Superior temporal gyrus (tissue), 1 donor: ENCODE data around the gene TRIM43.
"Not testable (repeated sequence)": the region's sequence is repeated elsewhere in the genome, so short reads cannot be mapped to it uniquely, and the experiment has no call there.

Experiments
- DNase-seq: peaks from one replicate; pipeline ENCODE4 v3.0.0-alpha.2; 2016; ENCODE audit errors: extremely low spot score

TRIM43 gene

DNA sequence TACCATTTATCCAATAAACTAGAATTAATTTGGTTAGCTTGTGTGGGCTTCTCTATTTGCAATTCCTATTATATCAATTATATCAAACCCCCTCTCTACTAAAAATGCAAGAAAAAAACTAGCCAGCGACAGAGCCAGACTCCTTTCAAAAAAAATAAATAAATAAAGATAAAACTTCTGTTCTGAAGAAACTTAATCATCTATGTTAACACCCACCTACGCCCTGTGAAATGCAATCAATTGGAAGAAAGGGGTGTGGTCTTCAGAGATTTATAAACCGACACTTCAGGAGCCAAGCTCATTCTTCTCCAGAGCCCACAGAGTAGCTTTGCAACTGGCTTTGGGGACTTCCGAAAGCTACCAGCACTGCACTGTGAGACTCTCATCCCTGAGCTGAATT, at the start of gene TRIM43:
TSS of gene TRIM43 (plus strand) at position 301 of the 400 bp plus-strand sequence. CDS start 2,023 bp downstream, outside the sequence.
- not testable (repeated sequence) for DNase-seq

DNA sequence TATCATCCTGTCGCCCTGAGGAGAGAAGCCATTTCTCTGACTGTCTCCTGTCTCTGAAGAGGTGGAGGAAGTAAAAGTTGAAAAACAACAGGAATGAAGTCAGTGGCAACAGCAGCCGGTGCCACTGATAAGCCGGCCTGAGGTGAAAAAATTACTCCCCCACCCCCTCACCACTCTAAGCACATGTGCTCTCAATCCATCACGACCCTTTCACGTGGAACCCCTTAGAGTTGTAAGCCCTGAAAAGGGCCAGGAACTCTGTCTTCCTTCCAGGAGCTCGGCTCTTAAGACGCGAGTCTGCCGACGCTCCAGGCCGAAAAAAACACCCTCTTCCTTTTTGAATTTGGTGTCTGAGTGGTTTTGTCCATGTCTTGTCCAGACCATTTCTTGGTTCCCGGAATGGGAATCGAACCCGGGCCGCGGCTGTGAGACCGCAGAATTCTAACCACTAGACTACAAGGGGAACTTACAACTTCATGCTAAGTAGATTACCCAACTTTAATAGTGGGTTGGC, 40.7 kb upstream of the TRIM43 start:
- no peak for DNase-seq

DNA sequence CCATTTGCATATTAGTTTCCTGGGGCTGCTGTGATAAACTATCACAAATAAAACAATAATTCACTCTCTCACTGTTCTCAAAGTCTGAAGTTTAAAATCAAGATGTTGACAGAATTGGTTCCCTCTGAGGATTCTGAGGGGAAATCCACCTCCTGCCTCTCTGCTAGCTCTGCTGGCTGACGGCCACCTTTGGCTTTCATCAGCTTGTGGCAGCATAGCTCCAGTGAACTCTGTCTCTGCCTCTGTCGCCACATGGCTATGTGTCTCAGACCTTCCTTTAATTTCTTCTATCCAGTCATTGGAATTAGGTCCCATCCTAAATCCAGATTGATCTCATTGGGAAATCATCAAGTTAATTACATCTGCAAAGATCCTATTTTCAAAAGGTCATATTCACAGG, 38.9 kb upstream of the TRIM43 start:
- DNase-seq: peak; percentile 62

DNA sequence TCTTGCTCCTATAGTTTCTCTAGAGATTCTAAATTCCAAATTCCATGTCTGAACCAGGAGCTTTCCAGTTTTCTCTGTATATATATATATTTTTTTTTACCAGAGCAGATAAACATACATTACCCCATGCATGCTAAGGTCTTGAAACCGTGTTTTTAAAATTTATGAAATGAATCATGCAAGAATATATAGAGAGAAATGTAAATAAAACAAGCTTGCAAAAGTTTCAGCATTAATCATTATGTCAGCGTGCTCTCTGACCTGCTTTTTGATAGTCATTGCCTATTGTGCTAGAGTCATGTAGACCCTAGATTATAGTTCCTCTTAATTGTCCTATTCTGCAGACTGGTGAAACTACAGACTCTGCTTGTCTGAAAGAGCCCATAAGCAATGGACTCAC, 22.6 kb upstream of the TRIM43 start:
- DNase-seq: no peak

DNA sequence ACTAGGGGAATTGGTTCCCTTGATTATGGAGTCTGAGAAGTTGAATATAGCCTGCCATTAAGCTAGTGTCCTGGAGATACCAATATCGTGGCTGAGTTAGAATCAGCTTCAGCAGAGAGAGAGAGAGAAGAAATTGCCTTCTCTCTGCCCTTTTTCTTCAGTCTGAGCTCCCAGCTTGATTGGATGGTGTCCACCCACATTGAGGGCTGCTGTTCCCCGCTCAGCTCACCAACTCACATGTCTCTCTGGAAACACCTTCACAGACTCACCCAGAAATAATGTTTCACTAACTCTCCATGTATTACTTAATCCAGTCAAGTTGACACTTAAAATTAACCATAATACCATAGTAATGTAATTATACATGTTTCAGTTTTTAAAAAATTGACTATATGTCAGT, 17.9 kb upstream of the TRIM43 start:
- no peak for DNase-seq

DNA sequence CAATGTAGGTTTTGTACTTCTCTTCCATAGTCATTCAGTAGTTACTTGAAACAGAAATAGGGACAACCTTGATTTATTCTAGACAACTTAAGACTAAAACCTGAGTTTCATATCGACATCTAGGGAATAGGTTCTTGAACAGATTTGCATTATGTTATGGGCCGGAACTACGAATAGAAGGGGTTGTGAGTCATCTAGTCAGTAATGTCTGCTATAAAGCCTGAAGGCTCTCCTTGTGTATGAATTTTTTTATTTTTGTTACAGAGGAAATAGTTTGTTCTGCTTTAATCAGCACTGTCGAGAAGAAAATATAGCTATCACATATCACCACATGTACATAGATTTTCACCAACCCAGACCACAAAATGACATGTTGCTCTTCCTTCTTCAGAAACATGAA, 17.3 kb upstream of the TRIM43 start:
- no peak for DNase-seq

DNA sequence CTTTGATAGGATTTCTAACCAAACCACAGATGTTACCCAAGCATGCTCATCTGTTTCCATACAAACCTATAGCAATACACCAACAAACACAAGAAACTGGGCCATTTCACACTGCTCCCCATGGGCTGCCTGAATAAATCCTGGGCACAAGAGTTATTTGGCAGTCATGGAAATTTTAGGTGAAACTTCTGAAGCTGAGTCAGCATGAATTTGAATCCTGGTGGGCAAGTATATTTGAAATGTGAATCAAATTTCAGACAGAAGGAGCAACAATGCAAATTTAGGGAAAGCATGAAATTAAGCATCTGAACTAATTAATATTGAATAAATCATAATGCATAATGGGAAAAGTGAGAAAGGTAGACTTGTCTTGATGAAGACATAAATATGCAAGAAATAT, 15.9 kb upstream of the TRIM43 start:
- DNase-seq: no peak

DNA sequence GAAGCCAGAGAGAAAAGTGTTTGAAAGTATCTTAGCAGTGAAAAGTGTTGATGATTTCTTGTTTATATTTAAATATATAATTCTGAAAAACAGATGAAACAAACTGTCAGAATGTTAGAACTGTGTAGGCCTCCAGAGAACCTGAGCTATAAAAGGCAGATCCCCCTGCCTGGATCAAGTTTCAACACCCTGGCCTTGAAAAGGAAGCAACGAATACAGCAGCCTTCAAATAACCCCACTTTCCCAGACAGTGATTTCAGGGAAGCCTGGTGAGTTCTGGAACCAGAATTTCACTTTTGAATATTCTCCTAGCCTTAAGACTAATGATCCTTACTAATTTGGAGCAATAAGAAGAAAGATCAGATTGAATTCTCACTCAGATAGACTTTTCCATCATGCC, 13.3 kb upstream of the TRIM43 start:
- no peak for DNase-seq

DNA sequence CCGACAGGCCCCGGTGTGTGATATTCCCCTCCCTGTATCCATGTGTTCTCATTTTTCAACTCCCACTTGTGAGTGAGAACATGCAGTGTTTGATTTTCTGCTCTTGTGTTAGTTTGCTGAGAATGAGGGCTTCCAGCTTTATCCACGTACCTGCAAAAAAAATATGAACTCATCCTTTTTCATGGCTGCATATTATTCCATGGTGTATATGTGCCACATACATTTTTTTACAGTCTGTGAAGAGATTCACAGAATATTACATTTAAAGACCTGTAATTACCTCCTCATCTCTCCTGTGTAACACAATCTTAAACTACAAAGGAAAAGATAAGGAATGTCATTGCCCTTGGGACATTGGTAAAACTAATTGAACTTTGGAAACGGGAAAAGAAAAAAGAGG, 8.3 kb upstream of the TRIM43 start:
- not testable (repeated sequence) for DNase-seq

DNA sequence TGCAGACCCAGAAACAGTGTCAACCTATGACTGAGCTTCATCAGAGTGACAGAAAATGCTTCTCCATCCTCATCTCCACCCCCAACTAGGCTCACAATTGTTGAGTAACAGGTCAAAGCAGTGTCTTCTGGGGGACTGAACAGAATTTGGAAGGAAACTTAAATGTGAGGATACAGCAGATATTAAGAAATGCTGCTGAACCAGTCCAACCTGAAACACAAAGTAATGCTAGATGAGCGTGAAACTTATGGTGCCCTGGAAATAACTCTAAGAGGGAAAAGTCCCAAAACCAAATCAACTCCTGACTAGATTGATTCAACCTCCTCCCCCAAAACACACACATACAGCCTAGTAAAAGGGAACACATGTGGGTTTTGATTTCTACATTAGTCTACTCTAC, 7.5 kb upstream of the TRIM43 start:
- not testable (repeated sequence) for DNase-seq

DNA sequence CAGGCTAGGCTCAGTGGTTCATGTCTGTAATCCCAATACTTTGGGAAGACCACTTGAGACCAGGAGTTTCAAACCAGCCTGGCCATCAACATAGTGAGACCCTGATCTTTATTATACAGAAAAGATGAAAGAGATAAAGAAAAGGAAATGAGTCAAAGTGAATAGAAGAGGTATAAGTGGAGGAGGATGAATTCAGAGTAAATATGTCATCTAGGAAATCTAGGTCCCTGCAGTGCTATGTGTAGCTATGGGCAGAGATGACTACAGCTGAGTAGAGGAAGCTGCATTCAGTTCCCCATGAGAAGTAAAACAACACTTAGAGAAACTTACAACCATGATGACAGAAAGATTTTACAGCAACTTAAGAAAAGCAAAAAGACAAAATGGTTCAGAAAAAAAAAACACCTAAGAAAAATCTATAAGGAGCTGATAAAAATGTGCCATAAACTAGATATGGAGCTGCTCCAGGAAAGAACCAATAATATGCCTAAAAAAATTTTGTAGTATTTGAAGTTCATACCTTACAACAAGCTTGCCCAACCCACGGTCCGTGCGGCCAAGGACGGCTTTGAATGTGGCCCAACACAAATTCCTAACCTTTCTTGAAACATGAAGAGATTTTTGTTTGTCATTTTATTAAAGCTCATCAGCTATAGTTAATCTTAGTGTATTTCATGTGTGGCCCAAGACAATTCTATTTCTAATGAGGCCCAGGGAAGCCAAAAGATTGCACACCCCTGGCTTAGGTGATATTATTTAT, 1.8 kb upstream of the TRIM43 start:
- not testable (repeated sequence) for DNase-seq

DNA sequence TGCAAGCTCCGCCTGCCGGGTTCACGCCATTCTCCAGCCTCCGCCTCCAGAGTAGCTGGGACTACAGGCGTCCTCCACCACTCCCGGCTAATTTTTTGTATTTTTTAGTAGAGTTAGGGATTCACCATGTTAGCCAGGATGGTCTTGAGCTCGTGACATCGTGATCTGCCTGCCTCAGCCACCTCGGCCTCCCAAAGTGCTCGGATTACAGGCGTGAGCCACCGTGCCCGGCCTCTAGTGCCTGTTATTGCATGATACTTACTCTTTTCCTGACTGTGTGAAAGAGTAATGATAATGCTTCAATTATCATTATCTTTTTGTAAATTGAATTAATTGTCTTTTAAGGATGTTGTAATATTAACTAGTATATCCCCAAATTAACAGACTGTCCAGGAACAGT, 1.2 kb downstream of the TRIM43 start:
- DNase-seq: not testable (repeated sequence)

DNA sequence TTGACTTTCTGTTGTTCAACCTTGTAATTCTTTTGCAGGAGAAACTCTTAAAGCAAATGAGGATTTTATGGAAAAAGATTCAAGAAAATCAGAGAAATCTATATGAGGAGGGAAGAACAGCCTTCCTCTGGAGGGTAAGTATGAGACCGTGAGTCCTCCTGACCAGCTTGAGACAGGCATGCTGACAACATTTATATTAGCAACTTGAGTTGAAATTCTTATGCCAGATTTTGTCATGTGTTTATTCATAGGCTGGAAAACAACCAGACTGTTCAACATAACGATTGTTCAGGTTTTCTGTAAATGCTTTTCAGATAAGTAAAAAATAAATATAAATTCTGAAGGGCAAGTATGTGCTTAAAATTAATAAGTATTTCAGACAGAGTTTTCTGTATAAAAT, 3.2 kb downstream of the TRIM43 start:
- DNase-seq: not testable (repeated sequence)

DNA sequence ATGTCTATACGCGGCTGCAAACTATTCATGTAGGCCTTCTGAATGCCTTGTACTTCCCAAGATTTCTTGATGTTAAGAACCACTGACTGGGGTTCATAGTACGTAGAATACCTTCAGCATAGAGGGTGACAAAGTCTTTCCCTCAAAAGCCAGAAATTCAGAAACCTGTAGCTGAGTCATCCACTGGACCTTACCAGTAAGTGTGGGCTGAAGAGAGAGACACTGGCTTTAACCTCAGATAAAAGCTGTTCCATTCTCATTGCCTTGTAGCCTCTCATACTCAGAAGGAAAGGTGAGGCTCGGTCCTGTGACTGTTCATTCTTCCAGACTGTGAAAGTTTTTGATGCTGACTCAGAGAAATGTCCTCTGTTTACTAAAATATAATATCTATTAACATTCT, 9.5 kb downstream of the TRIM43 start:
- not testable (repeated sequence) for DNase-seq

DNA sequence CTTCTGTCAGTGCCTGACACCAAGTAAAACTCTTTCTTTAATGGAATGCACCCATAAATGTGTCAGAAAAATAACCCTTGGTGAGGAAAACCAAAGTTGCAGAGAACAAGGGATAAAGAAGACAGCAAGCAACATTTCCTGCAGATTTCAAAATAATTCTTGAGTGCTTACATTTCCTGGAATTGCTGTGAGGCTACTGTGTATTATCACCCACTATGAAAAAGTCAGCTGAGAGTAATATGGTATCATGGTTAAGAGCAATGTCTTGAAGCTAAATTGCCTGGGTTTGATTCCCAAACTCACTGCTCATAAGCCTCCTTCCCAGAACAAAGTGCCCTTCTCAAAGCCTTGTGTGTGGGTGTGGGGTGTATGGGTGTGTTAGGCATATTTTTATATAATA, 10.3 kb downstream of the TRIM43 start:
- not testable (repeated sequence) for DNase-seq

DNA sequence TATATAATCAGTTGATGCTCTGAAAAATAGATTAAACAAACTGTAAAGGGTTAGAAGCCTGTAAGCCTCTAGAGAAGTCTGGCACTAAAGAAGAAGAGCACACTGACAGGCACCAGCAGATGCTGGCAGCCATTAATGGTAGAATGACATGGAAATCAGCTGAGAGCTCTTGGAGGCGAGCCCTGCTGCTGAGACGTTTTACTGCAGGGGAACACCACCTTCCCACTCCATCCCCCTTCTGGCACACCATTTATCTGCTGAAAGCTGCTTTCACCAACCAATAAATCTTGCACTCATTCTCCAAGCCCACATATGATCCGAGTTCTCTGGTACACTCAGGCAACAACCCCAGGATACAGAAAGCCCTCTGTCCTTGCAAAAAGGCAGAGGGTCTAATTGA, 16.6 kb downstream of the TRIM43 start:
- DNase-seq: not testable (repeated sequence)

DNA sequence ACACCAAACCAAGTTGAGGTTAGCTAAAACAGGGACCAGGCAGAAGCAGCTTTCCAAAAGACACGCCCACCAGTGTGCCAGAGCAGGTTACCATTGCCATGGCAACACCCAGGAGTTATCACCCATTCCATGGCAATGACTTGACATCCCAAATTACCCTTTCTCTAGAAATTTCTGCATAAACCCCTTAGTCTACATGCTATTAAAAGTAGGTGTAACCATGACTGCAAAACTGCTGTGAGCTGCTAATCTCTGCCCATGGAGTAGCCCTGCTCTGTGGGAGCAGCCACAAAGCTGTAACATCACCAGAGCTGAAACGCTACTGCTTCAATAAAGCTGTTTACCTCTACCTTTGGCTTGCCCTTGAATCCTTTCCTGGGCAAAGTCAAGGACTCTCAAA, 18.0 kb downstream of the TRIM43 start:
- not testable (repeated sequence) for DNase-seq

DNA sequence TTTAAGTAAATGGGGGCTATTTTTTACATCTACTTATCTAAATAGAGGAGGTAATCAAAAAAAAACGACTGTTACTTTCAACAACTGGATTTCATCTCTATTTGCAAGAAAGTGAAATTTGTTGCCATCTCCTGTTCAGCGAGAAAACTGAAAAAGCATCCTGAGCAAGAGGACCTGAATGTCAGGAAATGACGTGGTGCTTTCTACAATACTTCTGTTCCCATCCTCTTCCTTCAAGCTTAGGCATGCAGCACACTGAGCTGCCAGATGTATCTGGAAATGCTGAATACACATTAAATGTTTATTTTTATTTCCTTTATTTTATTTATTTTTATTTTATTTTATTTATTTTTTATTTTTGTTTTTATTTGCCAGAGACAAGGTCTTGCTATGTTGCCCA, 21.2 kb downstream of the TRIM43 start:
- DNase-seq: not testable (repeated sequence)

DNA sequence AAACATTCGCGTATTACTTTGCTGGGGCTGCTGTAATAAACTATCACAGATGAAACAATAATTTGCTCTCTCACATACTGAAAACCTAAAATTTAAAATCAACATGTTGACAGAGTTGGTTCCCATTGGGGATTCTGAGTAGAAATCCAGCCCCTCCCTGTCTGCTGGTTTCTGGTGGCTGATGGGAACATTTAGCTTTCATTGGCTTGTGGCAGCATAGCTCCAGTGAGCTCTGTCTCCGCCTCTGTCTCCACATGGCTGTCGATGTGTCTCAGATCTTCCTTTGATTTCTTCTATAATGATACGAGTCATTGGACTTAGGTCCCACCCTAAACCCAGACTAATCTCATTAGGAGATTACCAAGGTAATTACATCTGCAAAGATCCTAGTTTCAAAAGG, 30.9 kb downstream of the TRIM43 start:
- DNase-seq: not testable (repeated sequence)

DNA sequence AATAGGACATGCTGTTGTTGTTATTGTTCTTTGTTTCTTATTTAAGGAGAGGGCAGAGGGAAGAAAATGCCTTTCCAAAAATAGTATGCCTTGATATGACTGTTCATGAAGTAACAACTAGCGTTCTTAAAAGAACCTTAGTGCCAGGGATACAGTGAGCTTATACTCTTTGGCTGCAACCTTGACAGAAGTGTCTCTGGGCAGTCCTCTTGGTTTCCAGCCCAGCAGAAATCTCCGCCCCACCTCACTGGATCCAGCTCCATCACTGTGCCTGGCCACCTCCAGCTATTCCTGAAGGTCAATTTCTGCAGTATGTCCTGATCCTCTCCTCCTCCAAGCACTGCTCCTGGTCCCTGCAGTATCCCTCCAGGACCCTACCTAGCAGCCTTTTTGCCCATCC, 39.2 kb downstream of the TRIM43 start:
- not testable (repeated sequence) for DNase-seq

DNA sequence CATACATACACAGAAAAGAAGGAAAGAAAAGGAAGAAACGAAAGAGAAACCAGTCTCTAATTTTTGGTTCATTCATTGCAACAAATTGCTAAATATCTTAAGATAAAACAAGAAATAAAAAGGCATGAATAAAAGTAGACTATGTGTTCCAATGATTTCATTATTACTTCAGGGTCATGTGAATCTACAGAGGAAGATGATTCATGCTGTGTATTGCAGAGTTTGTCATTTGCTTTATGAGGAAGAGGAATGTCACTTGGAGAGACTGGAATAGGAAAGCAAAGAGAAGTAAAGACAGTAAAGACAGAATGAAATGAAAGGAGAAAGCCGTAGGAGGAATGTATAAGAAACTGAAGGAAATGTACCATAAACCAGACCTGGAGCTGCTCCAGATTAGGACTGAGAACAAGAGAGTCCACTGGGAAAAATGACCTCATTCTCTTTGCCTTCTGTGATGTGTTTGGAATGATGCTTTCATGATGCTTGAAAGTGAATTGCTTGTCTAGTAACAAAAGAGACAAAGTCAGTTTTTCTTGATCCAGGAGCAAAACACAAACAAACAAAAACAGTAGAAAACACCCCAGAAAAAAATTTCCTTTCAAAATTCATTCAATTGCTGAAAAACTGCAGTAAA, 41.9 kb downstream of the TRIM43 start:
- DNase-seq: not testable (repeated sequence)

DNA sequence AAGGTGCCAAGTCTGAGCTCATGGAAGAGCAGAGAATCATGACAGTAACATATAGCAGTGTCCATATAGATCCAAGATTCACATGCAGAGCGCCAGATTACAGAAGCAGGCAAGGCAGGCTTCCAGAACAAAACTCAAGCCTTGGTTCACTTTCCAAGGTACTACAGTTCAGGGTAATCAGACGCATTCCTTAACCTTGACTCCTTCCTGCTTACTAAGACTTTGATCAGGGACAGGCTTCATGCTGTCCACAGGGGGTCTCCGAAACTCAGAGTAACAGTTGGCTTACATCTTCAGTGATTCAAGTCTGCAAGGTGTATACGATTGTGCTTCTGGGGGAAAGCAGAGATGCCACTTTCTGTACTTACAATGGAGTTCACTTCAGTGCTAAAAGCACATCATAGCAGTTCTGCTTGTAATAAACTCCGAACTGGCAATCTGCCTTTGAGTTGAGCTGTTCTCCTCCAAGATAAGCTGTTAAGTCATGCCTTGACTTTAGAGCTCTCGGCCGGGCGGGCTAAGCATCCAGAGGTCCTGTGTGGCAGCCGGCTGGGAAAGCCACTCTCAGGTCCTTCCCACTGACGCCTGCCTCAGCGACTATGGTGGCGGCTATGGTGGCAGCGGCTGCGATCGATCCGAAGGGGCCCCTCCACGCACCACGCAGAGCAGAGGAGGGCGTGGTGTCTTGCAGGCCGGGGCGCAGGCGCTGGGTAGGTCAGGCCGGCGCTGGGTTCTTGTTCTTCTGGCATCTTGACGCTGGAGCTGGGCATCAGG, 48.9 kb downstream of the TRIM43 start:
- not testable (repeated sequence) for DNase-seq

DNA sequence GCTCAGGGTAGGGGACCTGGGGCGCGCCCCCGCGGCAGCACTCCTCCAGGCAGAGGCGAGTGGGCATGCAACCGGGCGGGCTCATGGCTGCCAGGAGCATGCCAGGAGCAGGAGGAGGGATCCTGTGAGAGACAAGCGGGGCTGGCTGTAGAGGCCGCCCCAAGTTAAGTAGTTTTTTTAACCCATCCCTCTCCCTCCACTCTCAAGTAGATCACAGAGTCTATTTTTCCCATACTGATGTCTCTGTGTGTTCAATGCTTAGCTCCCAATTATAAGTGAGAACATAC, 49.4 kb downstream of the TRIM43 start:
- not testable (repeated sequence) for DNase-seq
